SK-N-SH (cell line): Measurements from ENCODE around the gene MEF2C. TPM values are rescaled to one million over a fixed set of nuclear protein-coding genes. Genes with fewer than 3 reads are reported as not detected.

Experiments
- CTCF ChIA-PET: fragments of 300-600, 350-600 bp; formaldehyde crosslinking; extraction: SDS; loops from one replicate; lab custom pipeline; 2021; lab: Yijun Ruan, JAX
- POLR2A ChIA-PET: fragments of 350-600 bp; sonication (Branson Sonifier 250); formaldehyde crosslinking; extraction: SDS; loops from one replicate; lab custom pipeline; 2020; ENCODE audit warnings: antibody characterized with exemption, inconsistent platforms; lab: Yijun Ruan, JAX
- DNase-seq: peaks from one replicate; pipeline ENCODE4 v3.0.0; 2012
- H2AFZ ChIP-seq: fragments of 200-600 bp; sonication (generic); 2 replicates; pipeline ENCODE4 v1.8.1; 2016; ENCODE audit warnings: antibody characterized with exemption, mild to moderate bottlenecking, low read depth
- H3F3A ChIP-seq: fragments of 200-600 bp; sonication (generic); replicated peaks from 2 replicates; pipeline ENCODE3; 2016; ENCODE audit warnings: antibody characterized with exemption, mild to moderate bottlenecking; ENCODE audit not compliant: insufficient read depth
- H3K27ac ChIP-seq, 2 experiments: fragments of 200-500 bp in 1 of 2; fragments of 200-600 bp in 1 of 2; sonication (Bioruptor generic) in 1 of 2; sonication (generic), shearing (Covaris generic) in 1 of 2; 2 replicates each; pipeline versions ENCODE4 v1.5.1 to v1.6.1; 2014 to 2016; ENCODE audit warnings: low read depth in 2 of 2, inconsistent platforms in 1 of 2, low read length in 1 of 2, mild to moderate bottlenecking in 1 of 2, mixed read lengths in 1 of 2
- H3K27me3 ChIP-seq: fragments of 200-600 bp; sonication (generic), shearing (Covaris generic); 2 replicates; pipeline ENCODE4 v1.6.1; 2016; ENCODE audit warnings: mixed run types; ENCODE audit not compliant: insufficient read depth
- H3K36me3 ChIP-seq, 2 experiments: fragments of 200-500 bp in 1 of 2; fragments of 200-600 bp in 1 of 2; sonication (Bioruptor generic) in 1 of 2; sonication (generic) in 1 of 2; replicated peaks in 1 of 2; 2 replicates each; pipeline versions ENCODE3 to v1.5.1; 2014 to 2016; ENCODE audit warnings: low read length in 1 of 2, mild to moderate bottlenecking in 1 of 2; ENCODE audit not compliant: insufficient read depth in 2 of 2, control insufficient read depth in 1 of 2
- H3K4me1 ChIP-seq, 2 experiments: fragments of 200-500 bp in 1 of 2; fragments of 200-600 bp in 1 of 2; sonication (Bioruptor generic) in 1 of 2; sonication (generic), shearing (Covaris generic) in 1 of 2; 2 replicates each; pipeline versions ENCODE4 v1.5.1 to v1.6.1; 2014 to 2016; ENCODE audit warnings: low read depth in 1 of 2, low read length in 1 of 2, mixed run types in 1 of 2; ENCODE audit not compliant: insufficient read depth in 2 of 2, control insufficient read depth in 1 of 2
- H3K4me2 ChIP-seq: fragments of 200-600 bp; sonication (generic), shearing (Covaris generic); 2 replicates; pipeline ENCODE4 v1.6.1; 2017; ENCODE audit warnings: mixed run types
- H3K4me3 ChIP-seq, 2 experiments: fragments of 200-500 bp in 1 of 2; fragments of 200-600 bp in 1 of 2; sonication (Bioruptor generic) in 1 of 2; sonication (generic), shearing (Covaris generic) in 1 of 2; 2 replicates each; pipeline versions ENCODE4 v1.5.1 to v1.8.1; 2014 to 2016; ENCODE audit warnings: low read depth in 2 of 2, inconsistent platforms in 1 of 2, low read length in 1 of 2, mild to moderate bottlenecking in 1 of 2, mixed read lengths in 1 of 2, moderate library complexity in 1 of 2
- H3K79me2 ChIP-seq: fragments of 200-600 bp; sonication (generic); 2 replicates; pipeline ENCODE4 v1.8.1; 2017; ENCODE audit warnings: mild to moderate bottlenecking; ENCODE audit not compliant: insufficient read depth
- H3K9ac ChIP-seq: fragments of 200-600 bp; sonication (generic); 2 replicates; pipeline ENCODE4 v1.6.1; 2017; ENCODE audit warnings: mixed run types
- H3K9me2 ChIP-seq: fragments of 200-600 bp; sonication (generic); 2 replicates; pipeline ENCODE4 v1.6.1; 2017; ENCODE audit warnings: mixed run types
- H3K9me3 ChIP-seq: fragments of 200-600 bp; sonication (generic); 2 replicates; pipeline ENCODE4 v1.6.1; 2017; ENCODE audit warnings: mixed run types, mild to moderate bottlenecking, moderate library complexity
- H4K20me1 ChIP-seq: fragments of 200-600 bp; sonication (generic); 2 replicates; pipeline ENCODE4 v1.6.1; 2017; ENCODE audit warnings: mild to moderate bottlenecking, mixed run types; ENCODE audit not compliant: insufficient read depth
- CTCF ChIP-seq: fragments of 200-600 bp; sonication (generic); IDR thresholded peaks from 2 replicates; pipeline ENCODE4 v1.6.1; 2017; ENCODE audit warnings: antibody characterized with exemption, mild to moderate bottlenecking, moderate library complexity
- EP300 ChIP-seq, 2 experiments: IDR thresholded peaks; 2 replicates each; pipeline versions ENCODE4 v1.4.0 to v1.6.1; 2012; ENCODE audit warnings: borderline replicate concordance in 1 of 2, low read depth in 1 of 2, low read length in 1 of 2
- EZH2phosphoT487 ChIP-seq: fragments of 200-600 bp; sonication (generic); IDR thresholded peaks from 2 replicates; pipeline ENCODE4 v1.6.1; 2017; ENCODE audit warnings: low read depth, mixed run types, mild to moderate bottlenecking, antibody characterized with exemption, moderate library complexity, borderline replicate concordance
- JUND ChIP-seq: IDR thresholded peaks from 2 replicates; pipeline ENCODE4 v1.4.0; 2012
- NFIC ChIP-seq: IDR thresholded peaks from 2 replicates; pipeline ENCODE4 v1.4.0; 2012; ENCODE audit warnings: borderline replicate concordance
- NRF1 ChIP-seq: IDR thresholded peaks from 2 replicates; pipeline ENCODE4 v1.6.1; 2012; ENCODE audit warnings: low read depth, mild to moderate bottlenecking, low read length
- RCOR1 ChIP-seq: fragments of 150-350 bp; IDR thresholded peaks from 2 replicates; pipeline ENCODE4 v1.6.1; 2017; ENCODE audit warnings: antibody characterized with exemption, low read length
- RFX5 ChIP-seq: IDR thresholded peaks from 2 replicates; pipeline ENCODE4 v1.6.1; 2012; ENCODE audit warnings: mild to moderate bottlenecking, improper control_type of control experiment, low read length
- TCF12 ChIP-seq: IDR thresholded peaks from 2 replicates; pipeline ENCODE4 v1.4.0; 2012
- whole genome bisulfite sequencing: methylation state at CpG from one replicate; pipeline ENCODE4 v1.1.6; 2017; ENCODE audit warnings: low lambda C conversion rate; 5-methylcytosine and 5-hydroxymethylcytosine counted together
- polyA plus RNA-seq, 3 experiments: library from polyadenylated mRNA; depleted of rRNA; stranded (reverse); fragments of >200 nt; gene quantifications; 2 replicates each; pipeline ENCODE4 v1.2.3, GENCODE V29; 2012
- TF ChIP-seq, protein P1 (sequence below): IDR thresholded peaks from 2 replicates; pipeline ENCODE4 v1.4.0; 2012; ENCODE audit warnings: low read depth

MEF2C gene
- polyA plus RNA-seq, 1 of the 3 experiments (the other 2 are of a cell fraction), result 1.2 TPM

DNA sequence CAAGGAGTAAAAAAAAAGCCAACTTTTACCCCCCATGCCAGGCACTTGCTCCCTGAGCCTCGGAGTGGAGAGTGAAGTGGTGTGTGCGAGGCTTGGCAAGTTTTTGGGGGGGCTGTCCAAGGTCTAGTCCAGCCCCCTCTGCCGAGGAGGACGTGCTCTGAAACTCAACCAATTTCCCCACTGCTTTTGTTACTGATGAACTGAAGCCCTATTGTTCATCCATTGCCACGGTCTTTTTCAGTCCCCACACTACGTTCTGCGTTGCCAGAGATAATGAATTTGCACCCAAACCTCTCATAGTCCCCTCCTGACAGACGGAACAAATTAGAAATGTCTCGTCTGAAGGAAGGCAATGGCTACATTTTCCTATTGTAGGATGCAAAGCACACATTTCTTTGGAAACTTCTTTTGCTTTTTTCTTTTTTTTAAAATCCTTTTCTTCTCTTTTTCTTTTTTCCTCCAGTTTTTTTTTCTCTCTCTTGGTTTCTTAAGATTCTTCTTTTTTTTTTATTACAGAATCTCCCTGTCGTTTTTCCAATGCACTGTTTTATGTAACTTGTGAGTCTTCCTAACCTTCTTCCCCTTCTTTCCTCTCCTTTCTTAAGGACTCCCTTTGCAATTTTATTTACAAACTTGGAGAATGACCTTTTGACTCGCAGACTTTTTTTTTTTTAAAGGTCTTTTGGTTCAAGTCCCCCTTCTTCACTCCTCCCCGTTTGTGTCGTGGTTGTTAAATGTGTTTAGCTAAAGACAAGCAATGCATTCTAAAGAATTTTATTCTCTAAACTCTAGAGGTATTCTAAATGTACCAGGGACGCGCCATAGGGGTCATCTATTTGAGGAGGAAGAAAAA lies 209.5 kb downstream of the MEF2C start (continued):
- TF ChIP-seq EP300 (IDR thresholded peaks at IDR 0.05; ENCODE audit: borderline replicate concordance in 1 of 2, low read depth in 1 of 2, low read length in 1 of 2), result no peak
- TF ChIP-seq, protein P1, sequence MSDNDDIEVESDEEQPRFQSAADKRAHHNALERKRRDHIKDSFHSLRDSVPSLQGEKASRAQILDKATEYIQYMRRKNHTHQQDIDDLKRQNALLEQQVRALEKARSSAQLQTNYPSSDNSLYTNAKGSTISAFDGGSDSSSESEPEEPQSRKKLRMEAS, result no peak
- TF ChIP-seq JUND, result no peak
- no peak for TF ChIP-seq RFX5
- no peak for TF ChIP-seq CTCF
- TF ChIP-seq RCOR1, result no peak
- TF ChIP-seq NFIC, result no peak
- no peak for TF ChIP-seq NRF1

GRCh38 chr5:88672644-88673252 lies 210.2 kb downstream of the MEF2C start:
- POLR2A ChIA-PET, result no interaction called here

More at GRCh38 chr5:88672644-88673252, 210.2 kb downstream of the MEF2C start:
- Histone ChIP-seq H3K9ac (no peak overlapping the region), H3K27ac (no peak overlapping the region), H3K9me2 (no peaks in the 10 kb centered on the region), H3F3A (peaks cover 4% of the 10 kb centered on the region), H3K79me2 (no peaks in the 10 kb centered on the region), H4K20me1 (no peaks in the 10 kb centered on the region), H2AFZ (no peak overlapping the region), H3K36me3 (no peaks in the 10 kb centered on the region), H3K9me3 (no peaks in the 10 kb centered on the region), H3K4me3 (no peak overlapping the region), H3K27me3 (peaks cover 74% of the 10 kb centered on the region), H3K4me1 (peaks cover 0 to 13% of the 10 kb centered on the region in 2 experiments; a peak in 1 of 4 replicates), H3K4me2 (no peak overlapping the region)
- 18% methylated on average over 12 of the region's 39 CpGs for WGBS
- CTCF ChIA-PET, result interaction anchor here (1.1 to 2.6 kb wide), 3 partner anchors 9 to 891 kb away, joined by 4 to 14 read pairs (median 6); no protein-coding TSS in a partner anchor
- no peak for TF ChIP-seq TCF12
- TF ChIP-seq EZH2phosphoT487, result peak; percentile 59; the same call in 1 of the 2 replicates
- DNase-seq, result no peak
